Activated CD4-positive, alpha-beta T cell treated with anti-CD3 and anti-CD28 coated beads for 48 hours (primary cell): ENCODE measurements around the gene TRAM2.

ENCODE experiments used
- DNase-seq: peaks from one replicate; pipeline ENCODE4 v3.0.0-alpha.2; 2020

TRAM2 gene

GRCh38 chr6:52591832-52592231, 15.0 kb upstream of the TRAM2 start:
- DNase-seq = no peak

GRCh38 chr6:52590152-52590891, 13.5 kb upstream of the TRAM2 start:
- DNase-seq = no peak

- DNase-seq = no peak
Observed at GRCh38 chr6:52588710-52589091, 11.8 kb upstream of the TRAM2 start.

GRCh38 chr6:52588087-52588709, 11.3 kb upstream of the TRAM2 start:
- no peak for DNase-seq

- DNase-seq = no peak
Observed at GRCh38 chr6:52587001-52587400, 10.1 kb upstream of the TRAM2 start.

- no peak for DNase-seq
Observed at GRCh38 chr6:52584203-52584602, 7.3 kb upstream of the TRAM2 start.

- no peak for DNase-seq
Observed at GRCh38 chr6:52582996-52583395, 6.1 kb upstream of the TRAM2 start.

- no peak for DNase-seq
Observed at GRCh38 chr6:52582446-52582845, 5.6 kb upstream of the TRAM2 start.

GRCh38 chr6:52580905-52581304, 4.0 kb upstream of the TRAM2 start:
- no peak for DNase-seq

- DNase-seq = no peak
Observed at GRCh38 chr6:52579006-52579660, 2.3 kb upstream of the TRAM2 start.

GRCh38 chr6:52577778-52578463, 1.1 kb upstream of the TRAM2 start:
- DNase-seq = no peak

- peak; percentile 74 for DNase-seq
Observed at GRCh38 chr6:52576392-52577021, 353 bp downstream of the TRAM2 start.

- DNase-seq = no peak
Observed at GRCh38 chr6:52576054-52576391, 837 bp downstream of the TRAM2 start.

GRCh38 chr6:52575502-52575892, 1.4 kb downstream of the TRAM2 start:
- no peak for DNase-seq

GRCh38 chr6:52574709-52575501, 2.0 kb downstream of the TRAM2 start:
- peak; percentile 69 for DNase-seq

- no peak for DNase-seq
Observed at GRCh38 chr6:52573295-52573694, 3.6 kb downstream of the TRAM2 start.

- no peak for DNase-seq
Observed at GRCh38 chr6:52572536-52572935, 4.3 kb downstream of the TRAM2 start.

GRCh38 chr6:52571099-52571755, 5.6 kb downstream of the TRAM2 start:
- no peak for DNase-seq

GRCh38 chr6:52570291-52570700, 6.6 kb downstream of the TRAM2 start:
- no peak for DNase-seq

GRCh38 chr6:52568320-52568719, 8.5 kb downstream of the TRAM2 start:
- DNase-seq = no peak

GRCh38 chr6:52566853-52567279, 10.0 kb downstream of the TRAM2 start:
- no peak for DNase-seq

GRCh38 chr6:52566201-52566600, 10.7 kb downstream of the TRAM2 start:
- no peak for DNase-seq
